PFSK-1 (cell line): ENCODE results near the gene TTC12.

Experiments
- FOXP2 ChIP-seq: optimal IDR thresholded peaks from 2 replicates; pipeline ENCODE3; 2011; ENCODE audit warnings: borderline replicate concordance, control low read depth, inconsistent platforms; ENCODE audit not compliant: insufficient read depth; ENCODE audit errors: extremely low read length, extremely low read depth
- POLR2AphosphoS5 ChIP-seq: IDR thresholded peaks from 2 replicates; pipeline ENCODE4 v1.6.1; 2012; ENCODE audit warnings: low read depth, mild to moderate bottlenecking, control low read depth, low read length, moderate library complexity
- REST ChIP-seq, 2 experiments: IDR thresholded peaks; 2 replicates each; pipeline versions ENCODE4 v1.6.1 to v1.8.0; 2011 to 2012; ENCODE audit warnings: low read depth in 2 of 2, low read length in 2 of 2, control low read depth in 1 of 2, inconsistent platforms in 1 of 2, mild to moderate bottlenecking in 1 of 2, moderate library complexity in 1 of 2; ENCODE audit not compliant: insufficient read depth in 1 of 2
- SIN3A ChIP-seq: IDR thresholded peaks from 2 replicates; pipeline ENCODE4 v1.6.1; 2012; ENCODE audit warnings: mild to moderate bottlenecking, low read length, moderate library complexity, borderline replicate concordance; ENCODE audit not compliant: insufficient read depth
- TAF1 ChIP-seq: IDR thresholded peaks from 2 replicates; pipeline ENCODE4 v1.6.1; 2012; ENCODE audit warnings: low read length, control low read depth, borderline replicate concordance; ENCODE audit not compliant: insufficient read depth

The TTC12 gene

DNA sequence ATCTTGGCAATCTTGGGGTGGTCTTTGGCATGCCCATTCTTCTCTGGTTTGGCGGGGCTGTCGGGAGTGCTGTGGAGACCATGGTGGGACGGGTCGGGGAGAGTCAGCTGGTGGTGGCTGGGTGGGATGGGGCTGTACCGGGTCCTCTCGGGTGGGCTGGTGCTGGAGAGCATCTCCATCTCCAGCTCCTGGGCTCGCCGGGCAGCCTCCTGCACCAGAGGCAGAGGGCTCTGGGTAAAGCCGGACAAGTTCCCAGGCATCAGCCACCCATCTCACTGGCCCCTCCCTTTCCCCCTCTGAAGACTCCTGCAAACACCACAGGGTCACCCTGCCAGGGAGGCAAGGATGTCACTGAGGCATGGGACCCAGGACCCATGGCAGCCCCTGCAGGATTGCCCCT lies 98.3 kb downstream of the TTC12 start:
- no peak for TF ChIP-seq FOXP2
- no peak for TF ChIP-seq SIN3A
- no peak for TF ChIP-seq REST (IDR thresholded peaks at IDR 0.05; ENCODE audit: insufficient read depth in 1 of 2, low read depth in 2 of 2, low read length in 2 of 2)
- no peak for TF ChIP-seq POLR2AphosphoS5
- no peak for TF ChIP-seq TAF1

DNA sequence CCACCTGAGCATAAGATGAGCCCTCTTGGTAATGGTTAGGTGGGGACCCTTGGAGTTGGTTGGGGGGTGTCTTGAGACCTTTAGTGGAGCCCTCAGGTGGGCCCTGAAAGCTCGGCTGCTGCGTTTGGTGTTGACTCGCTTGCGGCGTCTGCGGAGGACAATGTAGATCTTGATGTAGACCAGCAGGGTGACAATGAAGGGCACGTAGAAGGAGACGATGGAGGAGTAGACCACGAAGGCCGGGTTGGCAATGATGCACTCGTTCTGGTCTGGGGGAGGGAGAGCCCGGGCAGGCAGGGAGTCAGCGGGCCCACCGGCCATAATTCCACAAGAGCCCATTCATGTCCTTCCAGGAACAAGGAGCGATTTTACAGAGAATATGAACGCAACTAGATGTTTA lies 101.0 kb downstream of the TTC12 start:
- TF ChIP-seq POLR2AphosphoS5 (no peak), FOXP2 (no peak), REST (IDR thresholded peaks at IDR 0.05; ENCODE audit: insufficient read depth in 1 of 2, low read depth in 2 of 2, low read length in 2 of 2) (no peak), TAF1 (no peak), SIN3A (no peak)
